ENCODE measurements around the gene SUGP2. TPM values are rescaled to one million over a fixed set of nuclear protein-coding genes. Genes with fewer than 3 reads are reported as not detected.

SUGP2 gene
- total RNA-seq, 1 experiment from 2014 or later: 48.9 TPM

DNA sequence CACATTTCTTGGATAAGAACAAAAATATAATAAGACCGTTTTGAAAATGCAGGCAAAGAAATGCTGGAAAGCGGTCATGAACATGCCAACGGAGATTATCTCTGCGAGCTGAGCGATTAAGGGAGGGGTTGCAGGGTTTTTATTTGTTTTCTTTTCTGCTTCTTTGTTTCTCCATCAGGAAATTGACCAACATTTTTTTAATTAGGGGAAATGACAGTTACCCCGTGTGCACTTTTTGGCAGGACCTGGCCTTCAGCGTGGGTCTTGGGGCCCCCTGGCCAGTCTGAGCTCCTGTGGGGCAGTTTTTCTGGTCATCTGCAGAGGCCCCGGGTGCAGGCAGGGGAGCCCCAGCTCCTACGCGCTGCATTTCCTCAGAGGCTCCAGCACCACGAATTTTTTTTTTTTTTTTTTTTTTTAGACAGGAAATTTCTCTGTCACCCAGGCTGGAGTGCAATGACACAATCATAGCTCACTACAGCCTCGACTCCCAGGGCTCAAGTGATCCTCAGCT is 61.0 kb downstream of the SUGP2 start:
- ATAC-seq: no peak
- H4K20me1 ChIP-seq (ENCODE audit: low read length): no peaks in the 10 kb centered on the region
- ChIA-PET POLR2A (ENCODE audit: unreplicated experiment) (no interaction called here), CTCF (no interaction called here)
- no peak for TF ChIP-seq EZH2 (IDR thresholded peaks at IDR 0.05; ENCODE audit: low read length, unreplicated experiment)
- TF ChIP-seq CTCF (conservative IDR thresholded peaks at IDR 0.05; ENCODE audit: low read depth, low read length): no peak
- TF ChIP-seq EZH2phosphoT487 (IDR thresholded peaks at IDR 0.05; ENCODE audit: borderline replicate concordance, low read length): no peak
- no peak overlapping the region for H3K9ac ChIP-seq (ENCODE audit: low read length)
- no peaks in the 10 kb centered on the region for H3K9me2 ChIP-seq (replicated peaks; ENCODE audit: low read length)
- H3F3A ChIP-seq (ENCODE audit: low read length, unreplicated experiment): peaks cover 8% of the 10 kb centered on the region
- H3K9me3 ChIP-seq (ENCODE audit: low read length): no peaks in the 10 kb centered on the region
- H3K4me1 ChIP-seq (ENCODE audit: insufficient read depth, low read length): peaks cover 26% of the 10 kb centered on the region
- no peak overlapping the region for H3K4me2 ChIP-seq (ENCODE audit: low read length)
- BruUV-seq (replicated peaks): no TSS peak
- H3K27me3 ChIP-seq (ENCODE audit: low read length): no peaks in the 10 kb centered on the region
- no peak for DNase-seq
- intact Hi-C loops (cut with micrococcal nuclease): no loop called here
- H3K4me3 ChIP-seq (ENCODE audit: low read length): no peak overlapping the region
- no peak overlapping the region for H3K27ac ChIP-seq (ENCODE audit: low read length)
- H3K79me2 ChIP-seq (ENCODE audit: low read length): no peaks in the 10 kb centered on the region
- H2AFZ ChIP-seq (ENCODE audit: low read length): peak overlapping the region; percentile 57; the same call in 1 of the 2 replicates
- H3K36me3 ChIP-seq (ENCODE audit: low read depth, low read length): no peaks in the 10 kb centered on the region

DNA sequence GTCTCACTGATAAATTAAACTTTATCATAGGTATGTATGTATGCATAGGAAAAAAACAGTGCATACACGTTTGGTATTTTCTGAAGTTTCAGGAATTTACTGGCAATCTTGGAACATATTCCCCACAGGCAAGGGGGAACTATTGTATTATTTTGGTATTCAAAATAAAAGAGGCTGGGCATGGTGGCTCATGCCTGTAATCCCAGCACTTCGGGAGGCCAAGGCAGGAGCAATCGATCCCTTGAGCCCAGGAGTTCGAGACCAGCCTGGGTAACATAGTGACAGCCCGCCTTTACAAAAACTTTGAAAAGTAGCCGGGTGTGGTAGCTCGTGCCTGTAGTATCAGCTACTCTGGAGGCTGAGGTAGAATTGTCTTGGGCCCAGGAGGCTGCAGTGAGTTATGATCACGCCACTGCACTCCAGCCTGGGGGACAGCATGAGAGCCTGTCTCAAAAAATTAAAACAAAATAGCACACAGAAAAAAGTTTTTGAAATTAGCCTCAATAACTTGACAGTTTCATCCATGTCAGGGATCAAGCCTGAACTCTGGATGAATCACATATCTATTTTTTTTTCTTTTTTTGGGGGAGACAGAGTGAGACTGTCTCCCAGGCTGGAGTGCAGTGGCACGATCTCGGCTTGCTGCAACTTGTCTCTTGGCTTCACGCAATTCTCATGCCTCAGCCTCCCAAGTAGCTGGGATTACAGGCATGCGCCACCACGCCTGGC is 63.2 kb downstream of the SUGP2 start:
- no peak overlapping the region for H3K4me3 ChIP-seq (ENCODE audit: low read length)
- CTCF ChIA-PET: no interaction called here
- no peaks in the 10 kb centered on the region for H3K36me3 ChIP-seq (ENCODE audit: low read depth, low read length)
- H3K27ac ChIP-seq (ENCODE audit: low read length): peak overlapping the region; percentile 88
- peak overlapping the region; percentile 77 for H3K4me2 ChIP-seq (ENCODE audit: low read length)
- BruUV-seq (replicated peaks): TSS peak; percentile 93
- DNase-seq (no peak), ATAC-seq (peak; percentile 18)
- H3K27me3 ChIP-seq (ENCODE audit: low read length): no peaks in the 10 kb centered on the region
- H4K20me1 ChIP-seq (ENCODE audit: low read length): no peaks in the 10 kb centered on the region
- intact Hi-C loops (cut with micrococcal nuclease): loop anchor here (2.0 kb wide), 1 partner anchor 17 kb away; no protein-coding TSS in a partner anchor
- peak overlapping the region; percentile 54 for H2AFZ ChIP-seq (ENCODE audit: low read length)
- peak overlapping the region; percentile 35 for H3K9ac ChIP-seq (ENCODE audit: low read length)
- H3K79me2 ChIP-seq (ENCODE audit: low read length): no peaks in the 10 kb centered on the region
- no peaks in the 10 kb centered on the region for H3K9me2 ChIP-seq (replicated peaks; ENCODE audit: low read length)
- peaks cover 8% of the 10 kb centered on the region for H3F3A ChIP-seq (ENCODE audit: low read length, unreplicated experiment)
- POLR2A ChIA-PET (ENCODE audit: unreplicated experiment): no interaction called here
- no peaks in the 10 kb centered on the region for H3K9me3 ChIP-seq (ENCODE audit: low read length)
- peaks cover 29% of the 10 kb centered on the region for H3K4me1 ChIP-seq (ENCODE audit: insufficient read depth, low read length)
- TF ChIP-seq EZH2phosphoT487 (IDR thresholded peaks at IDR 0.05; ENCODE audit: borderline replicate concordance, low read length) (no peak), CTCF (conservative IDR thresholded peaks at IDR 0.05; ENCODE audit: low read depth, low read length) (no peak), EZH2 (IDR thresholded peaks at IDR 0.05; ENCODE audit: low read length, unreplicated experiment) (no peak)

All from PC-3 (cell line).